GM23338 (cell line): ENCODE data around the gene MSH3. TPM values are rescaled to one million over a fixed set of nuclear protein-coding genes. Genes with fewer than 3 reads are reported as not detected.

Experiments
- ATAC-seq: fragments of 200-7000 bp; cut with Tn5 transposase; 3 replicates; pipeline ENCODE4 v1.9.1; 2020
- DNase-seq: peaks from one replicate; pipeline ENCODE4 v3.0.0-alpha.2; 2015; ENCODE audit warnings: low spot score
- H2AFZ ChIP-seq: fragments of 200-600 bp; sonication (generic); 2 replicates; pipeline ENCODE4 v1.8.0; 2016; ENCODE audit warnings: antibody characterized with exemption, mild to moderate bottlenecking, moderate library complexity
- H3F3A ChIP-seq: fragments of 200-600 bp; sonication (generic); replicated peaks from 2 replicates; pipeline ENCODE4 v1.8.0; 2017; ENCODE audit warnings: antibody characterized with exemption, mixed run types, low read depth
- H3K27ac ChIP-seq: fragments of 200-600 bp; sonication (generic); 2 replicates; pipeline ENCODE4 v1.6.1; 2016; ENCODE audit warnings: low read depth
- H3K27me3 ChIP-seq: fragments of 200-600 bp; sonication (generic); 2 replicates; pipeline ENCODE4 v1.8.0; 2016; ENCODE audit warnings: mild to moderate bottlenecking, mixed run types, moderate library complexity; ENCODE audit not compliant: insufficient read depth
- H3K36me3 ChIP-seq: fragments of 200-600 bp; sonication (generic); 2 replicates; pipeline ENCODE4 v1.8.0; 2016; ENCODE audit warnings: mild to moderate bottlenecking; ENCODE audit not compliant: insufficient read depth
- H3K4me1 ChIP-seq: fragments of 200-600 bp; sonication (generic); 2 replicates; pipeline ENCODE4 v1.8.0; 2016; ENCODE audit warnings: mild to moderate bottlenecking, moderate library complexity; ENCODE audit not compliant: insufficient read depth
- H3K4me2 ChIP-seq: fragments of 200-600 bp; sonication (generic); 2 replicates; pipeline ENCODE4 v1.7.1; 2017; ENCODE audit warnings: mixed run types
- H3K4me3 ChIP-seq: fragments of 200-600 bp; sonication (generic); 2 replicates; pipeline ENCODE4 v1.6.1; 2016; ENCODE audit warnings: mixed run types
- H3K79me2 ChIP-seq: fragments of 200-600 bp; sonication (generic); replicated peaks from 2 replicates; pipeline ENCODE4 v1.8.0; 2017; ENCODE audit warnings: mild to moderate bottlenecking; ENCODE audit not compliant: insufficient read depth
- H3K9me2 ChIP-seq: fragments of 200-600 bp; sonication (generic); 2 replicates; pipeline ENCODE4 v1.8.0; 2017; ENCODE audit not compliant: insufficient read depth
- H4K20me1 ChIP-seq: fragments of 200-600 bp; sonication (generic); replicated peaks from 2 replicates; pipeline ENCODE4 v1.8.0; 2017; ENCODE audit warnings: mild to moderate bottlenecking; ENCODE audit not compliant: insufficient read depth
- H3K27ac Mint-ChIP-seq: 2 replicates; pipeline ENCODE4 v1.8.0; 2020; ENCODE audit warnings: inconsistent platforms, mild to moderate bottlenecking, moderate library complexity, mixed read lengths
- H3K27me3 Mint-ChIP-seq: 3 replicates; pipeline ENCODE4 v1.8.0; 2022; ENCODE audit warnings: low read depth, mild to moderate bottlenecking, moderate library complexity, mixed read lengths, inconsistent platforms; ENCODE audit not compliant: insufficient read depth, poor library complexity
- H3K36me3 Mint-ChIP-seq: 3 replicates; pipeline ENCODE4 v1.8.0; 2021; ENCODE audit warnings: low read depth, mild to moderate bottlenecking, inconsistent platforms, moderate library complexity, mixed read lengths
- H3K4me1 Mint-ChIP-seq: 3 replicates; pipeline ENCODE4 v1.8.0; 2020; ENCODE audit warnings: mild to moderate bottlenecking, inconsistent platforms, mixed read lengths
- H3K4me3 Mint-ChIP-seq: 3 replicates; pipeline ENCODE4 v1.8.0; 2021; ENCODE audit warnings: moderate library complexity, mild to moderate bottlenecking, inconsistent platforms, mixed read lengths
- H3K9me3 Mint-ChIP-seq: 3 replicates; pipeline ENCODE4 v1.8.0; 2020; ENCODE audit warnings: moderate library complexity, mild to moderate bottlenecking, inconsistent platforms, mixed read lengths
- CREB1 ChIP-seq: fragments of 250-450 bp; sonication (Bioruptor Pico); IDR thresholded peaks from 2 replicates; pipeline ENCODE4 v1.5.0; 2020; ENCODE audit warnings: low read depth, mild to moderate bottlenecking, moderate library complexity
- CTCF ChIP-seq, 2 experiments: fragments of 200-600 bp in 1 of 2; sonication (generic) in 1 of 2; conservative IDR thresholded peaks; 2 replicates each; pipeline versions ENCODE4 v1.5.1 to v1.6.1; 2016 to 2017; ENCODE audit warnings: antibody characterized with exemption in 2 of 2, low read depth in 2 of 2, mild to moderate bottlenecking in 2 of 2, moderate library complexity in 1 of 2
- EZH2 ChIP-seq: fragments of 200-600 bp; sonication (generic); IDR thresholded peaks from one replicate; pipeline ENCODE4 v1.8.0; 2017; ENCODE audit warnings: antibody characterized with exemption, mild to moderate bottlenecking, low read depth; ENCODE audit not compliant: unreplicated experiment
- JUNB ChIP-seq: IDR thresholded peaks from one replicate; pipeline ENCODE4 v1.6.1; 2016; ENCODE audit warnings: antibody characterized with exemption; ENCODE audit not compliant: unreplicated experiment
- ZNF331 ChIP-seq: fragments of 250-450 bp; sonication (Bioruptor Pico); IDR thresholded peaks from 2 replicates; pipeline ENCODE4 v1.5.0; 2020; ENCODE audit warnings: low read depth, mild to moderate bottlenecking, moderate library complexity
- polyA plus RNA-seq: library from polyadenylated mRNA; unstranded; fragments of >200 nt; fragmentation: Nextera tagmentation; extraction: Ambion mirVana; gene quantifications from 2 replicates; pipeline ENCODE4 v1.2.1, GENCODE V29; 2016
- total RNA-seq: library from RNA; depleted of rRNA; stranded (reverse); fragments of >200 nt; shearing (Covaris generic); gene quantifications from 2 replicates; pipeline ENCODE4 v1.2.3, GENCODE V29; 2014
- TF ChIP-seq, protein P1 (sequence below): fragments of 250-450 bp; sonication (Bioruptor Pico); IDR thresholded peaks from 2 replicates; pipeline ENCODE4 v1.5.0; 2020; ENCODE audit warnings: mild to moderate bottlenecking, moderate library complexity

Gene MSH3
- total and polyA plus RNA-seq, 2 experiments from 2014 or later = 13.3 to 16.6 TPM

DNA sequence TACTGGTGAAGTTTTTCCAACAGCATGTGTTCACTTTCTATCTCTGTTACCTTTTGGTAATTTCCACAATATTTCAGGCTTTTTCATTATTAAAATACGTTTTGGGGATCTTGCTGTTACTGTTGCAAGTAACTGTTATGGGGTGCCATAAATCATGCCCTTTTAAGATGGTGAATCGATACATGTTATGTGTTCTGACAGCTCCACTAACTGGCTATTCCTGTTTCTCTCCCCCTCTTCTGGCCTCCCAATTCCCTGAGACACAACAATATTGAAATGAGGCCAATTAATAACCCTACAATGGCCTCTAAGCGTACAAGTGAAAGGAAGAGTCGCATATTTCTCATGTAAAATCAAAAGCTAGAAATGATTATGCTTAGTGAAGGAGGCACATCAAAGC, 13.1 kb upstream of the MSH3 start:
- no peak overlapping the region for H3K27ac ChIP-seq
- H3K79me2 ChIP-seq = no peaks in the 10 kb centered on the region; the same call in none of the 2 replicates
- no peak overlapping the region for H3K4me3 Mint-ChIP-seq
- ATAC-seq (no peak), DNase-seq (no peak)
- H2AFZ ChIP-seq = no peak overlapping the region
- H3K4me1 Mint-ChIP-seq = no peaks in the 10 kb centered on the region
- H3K9me2 ChIP-seq = no peaks in the 10 kb centered on the region
- no peaks in the 10 kb centered on the region for H3K27me3 Mint-ChIP-seq
- peaks cover 54% of the 10 kb centered on the region for H3K36me3 ChIP-seq
- H3K9me3 Mint-ChIP-seq = no peaks in the 10 kb centered on the region; the same call in 2 of the 3 replicates
- no peak overlapping the region for H3K4me3 ChIP-seq
- H4K20me1 ChIP-seq = peaks cover 16% of the 10 kb centered on the region
- no peak for TF ChIP-seq CREB1 (CRISPR knock-in tag)
- TF ChIP-seq CTCF (conservative IDR thresholded peaks at IDR 0.05; ENCODE audit: low read depth in 2 of 2) = no peak
- TF ChIP-seq ZNF331 (CRISPR knock-in tag) = no peak
- no peak overlapping the region for H3K4me2 ChIP-seq
- H3K36me3 Mint-ChIP-seq = peaks cover 87% of the 10 kb centered on the region
- H3K4me1 ChIP-seq = no peaks in the 10 kb centered on the region
- H3K27ac Mint-ChIP-seq = no peak overlapping the region
- H3F3A ChIP-seq = no peaks in the 10 kb centered on the region
- no peaks in the 10 kb centered on the region for H3K27me3 ChIP-seq

- peaks cover 20% of the 10 kb centered on the region for H4K20me1 ChIP-seq
- no peak for ATAC-seq
- no peak for TF ChIP-seq CREB1 (CRISPR knock-in tag)
- Mint-ChIP-seq H3K4me1 (no peaks in the 10 kb centered on the region), H3K9me3 (no peaks in the 10 kb centered on the region; the same call in 2 of the 3 replicates), H3K27me3 (peaks cover 4% of the 10 kb centered on the region), H3K27ac (no peak overlapping the region), H3K36me3 (peaks cover 85% of the 10 kb centered on the region), H3K4me3 (no peak overlapping the region)
- no peak overlapping the region for H3K4me3 ChIP-seq
- H3K9me2 ChIP-seq = no peaks in the 10 kb centered on the region
- no peaks in the 10 kb centered on the region for H3K4me1 ChIP-seq
- H3K27ac ChIP-seq = no peak overlapping the region
- peaks cover 72% of the 10 kb centered on the region for H3K36me3 ChIP-seq
- H3K79me2 ChIP-seq = peaks cover 3% of the 10 kb centered on the region
- H3F3A ChIP-seq = no peaks in the 10 kb centered on the region
- H3K27me3 ChIP-seq = no peaks in the 10 kb centered on the region
- no peak overlapping the region for H3K4me2 ChIP-seq
- no peak for DNase-seq
- no peak overlapping the region for H2AFZ ChIP-seq
Observed at GRCh38 chr5:80644900-80645299, 9.6 kb upstream of the MSH3 start.

GRCh38 chr5:80646926-80647325, 7.5 kb upstream of the MSH3 start:
- H3K9me2 ChIP-seq = no peaks in the 10 kb centered on the region
- H3K4me3 Mint-ChIP-seq = no peak overlapping the region
- H4K20me1 ChIP-seq = peaks cover 15% of the 10 kb centered on the region
- no peaks in the 10 kb centered on the region for H3K4me1 Mint-ChIP-seq
- peaks cover 69% of the 10 kb centered on the region for H3K36me3 Mint-ChIP-seq
- peaks cover 3% of the 10 kb centered on the region; the same call in 1 of the 2 replicates for H3K79me2 ChIP-seq
- no peaks in the 10 kb centered on the region for H3K27me3 ChIP-seq
- no peak overlapping the region for H3K27ac Mint-ChIP-seq
- H2AFZ ChIP-seq = no peak overlapping the region
- H3K9me3 Mint-ChIP-seq = no peaks in the 10 kb centered on the region; the same call in 2 of the 3 replicates
- DNase-seq (no peak), ATAC-seq (no peak)
- H3K4me1 ChIP-seq = no peaks in the 10 kb centered on the region
- peaks cover 4% of the 10 kb centered on the region for H3K27me3 Mint-ChIP-seq
- H3K4me3 ChIP-seq = no peak overlapping the region
- peaks cover 59% of the 10 kb centered on the region for H3K36me3 ChIP-seq
- no peaks in the 10 kb centered on the region for H3F3A ChIP-seq
- H3K27ac ChIP-seq = no peak overlapping the region
- H3K4me2 ChIP-seq = no peak overlapping the region
- TF ChIP-seq JUNB = no peak
- TF ChIP-seq CTCF (conservative IDR thresholded peaks at IDR 0.05; ENCODE audit: low read depth in 2 of 2) = no peak
- no peak for TF ChIP-seq EZH2
- TF ChIP-seq, protein P1, sequence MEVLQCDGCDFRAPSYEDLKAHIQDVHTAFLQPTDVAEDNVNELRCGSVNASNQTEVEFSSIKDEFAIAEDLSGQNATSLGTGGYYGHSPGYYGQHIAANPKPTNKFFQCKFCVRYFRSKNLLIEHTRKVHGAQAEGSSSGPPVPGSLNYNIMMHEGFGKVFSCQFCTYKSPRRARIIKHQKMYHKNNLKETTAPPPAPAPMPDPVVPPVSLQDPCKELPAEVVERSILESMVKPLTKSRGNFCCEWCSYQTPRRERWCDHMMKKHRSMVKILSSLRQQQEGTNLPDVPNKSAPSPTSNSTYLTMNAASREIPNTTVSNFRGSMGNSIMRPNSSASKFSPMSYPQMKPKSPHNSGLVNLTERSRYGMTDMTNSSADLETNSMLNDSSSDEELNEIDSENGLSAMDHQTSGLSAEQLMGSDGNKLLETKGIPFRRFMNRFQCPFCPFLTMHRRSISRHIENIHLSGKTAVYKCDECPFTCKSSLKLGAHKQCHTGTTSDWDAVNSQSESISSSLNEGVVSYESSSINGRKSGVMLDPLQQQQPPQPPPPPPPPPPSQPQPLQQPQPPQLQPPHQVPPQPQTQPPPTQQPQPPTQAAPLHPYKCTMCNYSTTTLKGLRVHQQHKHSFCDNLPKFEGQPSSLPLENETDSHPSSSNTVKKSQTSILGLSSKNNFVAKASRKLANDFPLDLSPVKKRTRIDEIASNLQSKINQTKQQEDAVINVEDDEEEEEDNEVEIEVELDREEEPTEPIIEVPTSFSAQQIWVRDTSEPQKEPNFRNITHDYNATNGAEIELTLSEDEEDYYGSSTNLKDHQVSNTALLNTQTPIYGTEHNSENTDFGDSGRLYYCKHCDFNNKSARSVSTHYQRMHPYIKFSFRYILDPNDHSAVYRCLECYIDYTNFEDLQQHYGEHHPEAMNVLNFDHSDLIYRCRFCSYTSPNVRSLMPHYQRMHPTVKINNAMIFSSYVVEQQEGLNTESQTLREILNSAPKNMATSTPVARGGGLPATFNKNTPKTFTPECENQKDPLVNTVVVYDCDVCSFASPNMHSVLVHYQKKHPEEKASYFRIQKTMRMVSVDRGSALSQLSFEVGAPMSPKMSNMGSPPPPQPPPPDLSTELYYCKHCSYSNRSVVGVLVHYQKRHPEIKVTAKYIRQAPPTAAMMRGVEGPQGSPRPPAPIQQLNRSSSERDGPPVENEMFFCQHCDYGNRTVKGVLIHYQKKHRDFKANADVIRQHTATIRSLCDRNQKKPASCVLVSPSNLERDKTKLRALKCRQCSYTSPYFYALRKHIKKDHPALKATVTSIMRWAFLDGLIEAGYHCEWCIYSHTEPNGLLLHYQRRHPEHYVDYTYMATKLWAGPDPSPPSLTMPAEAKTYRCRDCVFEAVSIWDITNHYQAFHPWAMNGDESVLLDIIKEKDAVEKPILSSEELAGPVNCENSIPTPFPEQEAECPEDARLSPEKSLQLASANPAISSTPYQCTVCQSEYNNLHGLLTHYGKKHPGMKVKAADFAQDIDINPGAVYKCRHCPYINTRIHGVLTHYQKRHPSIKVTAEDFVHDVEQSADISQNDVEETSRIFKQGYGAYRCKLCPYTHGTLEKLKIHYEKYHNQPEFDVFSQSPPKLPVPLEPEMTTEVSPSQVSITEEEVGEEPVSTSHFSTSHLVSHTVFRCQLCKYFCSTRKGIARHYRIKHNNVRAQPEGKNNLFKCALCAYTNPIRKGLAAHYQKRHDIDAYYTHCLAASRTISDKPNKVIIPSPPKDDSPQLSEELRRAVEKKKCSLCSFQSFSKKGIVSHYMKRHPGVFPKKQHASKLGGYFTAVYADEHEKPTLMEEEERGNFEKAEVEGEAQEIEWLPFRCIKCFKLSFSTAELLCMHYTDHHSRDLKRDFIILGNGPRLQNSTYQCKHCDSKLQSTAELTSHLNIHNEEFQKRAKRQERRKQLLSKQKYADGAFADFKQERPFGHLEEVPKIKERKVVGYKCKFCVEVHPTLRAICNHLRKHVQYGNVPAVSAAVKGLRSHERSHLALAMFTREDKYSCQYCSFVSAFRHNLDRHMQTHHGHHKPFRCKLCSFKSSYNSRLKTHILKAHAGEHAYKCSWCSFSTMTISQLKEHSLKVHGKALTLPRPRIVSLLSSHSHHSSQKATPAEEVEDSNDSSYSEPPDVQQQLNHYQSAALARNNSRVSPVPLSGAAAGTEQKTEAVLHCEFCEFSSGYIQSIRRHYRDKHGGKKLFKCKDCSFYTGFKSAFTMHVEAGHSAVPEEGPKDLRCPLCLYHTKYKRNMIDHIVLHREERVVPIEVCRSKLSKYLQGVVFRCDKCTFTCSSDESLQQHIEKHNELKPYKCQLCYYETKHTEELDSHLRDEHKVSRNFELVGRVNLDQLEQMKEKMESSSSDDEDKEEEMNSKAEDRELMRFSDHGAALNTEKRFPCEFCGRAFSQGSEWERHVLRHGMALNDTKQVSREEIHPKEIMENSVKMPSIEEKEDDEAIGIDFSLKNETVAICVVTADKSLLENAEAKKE (CRISPR knock-in tag) = no peak
